OCI-LY3 (cell line): Measurements from ENCODE around the gene DEPDC7.

Experiments used
- CTCF ChIP-seq: fragments of 200-600, 300-600 bp; sonication (generic); IDR thresholded peaks from 2 replicates; pipeline ENCODE4 v1.5.1; 2014; ENCODE audit warnings: antibody characterized with exemption, low read length, low read depth
- EZH2phosphoT487 ChIP-seq: fragments of 200-600 bp; shearing (Covaris generic); IDR thresholded peaks from 2 replicates; pipeline ENCODE4 v1.6.1; 2018; ENCODE audit warnings: antibody characterized with exemption, mixed run types, low read depth

DNA sequence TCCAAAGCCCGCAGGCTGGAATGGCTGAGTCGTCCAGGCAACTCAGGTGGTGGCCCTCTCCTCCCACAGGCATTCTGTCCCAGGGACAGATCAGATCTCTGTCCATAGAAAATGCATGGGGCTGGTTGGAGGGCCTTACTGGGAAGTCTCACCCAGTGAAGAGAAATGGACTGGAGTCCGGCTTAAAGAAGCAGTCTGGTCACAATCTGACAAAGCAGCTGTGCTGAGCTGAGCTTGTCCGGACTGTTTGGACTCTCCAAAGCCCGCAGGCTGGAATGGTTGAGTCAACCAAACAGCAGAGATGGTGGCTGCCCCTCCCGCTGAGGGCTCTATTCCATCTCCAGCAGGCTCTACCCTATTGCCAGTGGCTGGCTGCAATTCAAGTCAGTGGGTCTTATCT is 14.4 kb upstream of the DEPDC7 start:
- TF ChIP-seq CTCF (no peak), EZH2phosphoT487 (no peak)
